A673 (cell line): ENCODE data around the gene REC114.

Source experiments
- EZH2 ChIP-seq: fragments of 200-600 bp; sonication (generic); IDR thresholded peaks from 2 replicates; pipeline ENCODE4 v1.6.1; 2017; ENCODE audit warnings: borderline replicate concordance, low read depth, mild to moderate bottlenecking, mixed read lengths, antibody characterized with exemption, low read length; ENCODE audit not compliant: poor library complexity, severe bottlenecking
- TF ChIP-seq, protein P1 (sequence below): fragments of 300-800, 200-600 bp; sonication (generic); conservative IDR thresholded peaks from 2 replicates; pipeline ENCODE4 v1.5.1; 2017; ENCODE audit warnings: low read depth, mild to moderate bottlenecking, antibody characterized with exemption, low read length, moderate library complexity, mixed read lengths

DNA sequence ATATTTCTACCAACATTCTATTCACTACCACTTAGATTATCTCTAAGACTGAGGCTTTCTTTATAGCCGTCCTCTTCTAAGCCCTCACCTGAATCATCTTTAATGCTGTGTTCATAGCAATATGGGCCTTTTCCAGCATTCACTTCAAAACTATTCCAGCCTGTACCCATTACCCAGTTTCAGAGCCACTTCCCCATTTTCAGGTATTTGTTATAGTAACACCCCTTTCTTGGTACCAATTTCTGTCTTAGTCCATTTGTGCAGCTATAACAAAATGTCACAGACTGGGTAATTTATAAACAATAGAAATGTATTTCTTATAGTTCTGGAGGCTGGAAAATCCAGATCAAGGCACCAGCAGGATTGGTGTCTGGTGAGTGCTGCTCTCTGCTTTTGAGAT lies 45.7 kb downstream of the REC114 start:
- TF ChIP-seq, protein P1, sequence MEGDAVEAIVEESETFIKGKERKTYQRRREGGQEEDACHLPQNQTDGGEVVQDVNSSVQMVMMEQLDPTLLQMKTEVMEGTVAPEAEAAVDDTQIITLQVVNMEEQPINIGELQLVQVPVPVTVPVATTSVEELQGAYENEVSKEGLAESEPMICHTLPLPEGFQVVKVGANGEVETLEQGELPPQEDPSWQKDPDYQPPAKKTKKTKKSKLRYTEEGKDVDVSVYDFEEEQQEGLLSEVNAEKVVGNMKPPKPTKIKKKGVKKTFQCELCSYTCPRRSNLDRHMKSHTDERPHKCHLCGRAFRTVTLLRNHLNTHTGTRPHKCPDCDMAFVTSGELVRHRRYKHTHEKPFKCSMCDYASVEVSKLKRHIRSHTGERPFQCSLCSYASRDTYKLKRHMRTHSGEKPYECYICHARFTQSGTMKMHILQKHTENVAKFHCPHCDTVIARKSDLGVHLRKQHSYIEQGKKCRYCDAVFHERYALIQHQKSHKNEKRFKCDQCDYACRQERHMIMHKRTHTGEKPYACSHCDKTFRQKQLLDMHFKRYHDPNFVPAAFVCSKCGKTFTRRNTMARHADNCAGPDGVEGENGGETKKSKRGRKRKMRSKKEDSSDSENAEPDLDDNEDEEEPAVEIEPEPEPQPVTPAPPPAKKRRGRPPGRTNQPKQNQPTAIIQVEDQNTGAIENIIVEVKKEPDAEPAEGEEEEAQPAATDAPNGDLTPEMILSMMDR, result no peak
- no peak for TF ChIP-seq EZH2
